Heart left ventricle (tissue), 13 donors: ENCODE measurements around the gene NSMCE1.
"Not testable (repeated sequence)": the region's sequence is repeated elsewhere in the genome, so short reads cannot be mapped to it uniquely, and the experiment has no call there.

Experiments
- CTCF ChIP-seq, 12 donors: fragments of 200-600 bp; sonication (generic) in 4 of 12; IDR thresholded peaks; one replicate each; pipeline versions ENCODE4 v1.5.0 to v1.8.0; 2018 to 2022; ENCODE audit warnings: antibody characterized with exemption in 12 of 12, mild to moderate bottlenecking in 5 of 12
- POLR2A ChIP-seq, 2 donors: fragments of 450-650 bp; IDR thresholded peaks; one replicate each; pipeline ENCODE4 v1.6.1; 2017; ENCODE audit warnings: antibody characterized with exemption in 2 of 2, mild to moderate bottlenecking in 2 of 2, moderate library complexity in 2 of 2
- donor health status: ischemic (EF 13 %, LVEDD 7.1; RV severe dilation, severe dysfunction).
- donor health status: DM: no; HTN: yes; CAD: no.
- donor health status: DM: no; HTN: no; CAD: no.
- donor health status: ischemic (EF 25% LVEDD 6.9; RV normal size, moderate dysfunction).
- donor health status: ischemic (EF 25% LVEDD 5.7; RV mildly dilated, moderate dysfunction).
- donor health status: ischemic (EF 35%, LVEDD 5.7; RV mildly dilated, moderate dysfunction).
- donor health status: nonischemic (EF 11% LVEDD 7.7; RV severe dilation, severe dysfunction).
- donor health status: DM: yes; HTN: yes; CAD: no.
- donor health status: PGD.
- donor health status: ischemic (EF 29% LVEDD 5.4; RV normal size, mild dysfunction).
- donor health status: nonischemic (EF 23%, LVEDD 6.1; RV moderate dilation, normal function).

- not testable (repeated sequence) for TF ChIP-seq CTCF, POLR2A (IDR thresholded peaks at IDR 0.05)
Observed at GRCh38 chr16:27288313-27288712, 19.7 kb upstream of the NSMCE1 start.
